HEK293 (cell line): ENCODE measurements around the gene DNAJC17.

Source experiments
- CTCF ChIA-PET: fragments of 350-600 bp; formaldehyde crosslinking; extraction: SDS; loops from one replicate; lab custom pipeline; 2021; ENCODE audit warnings: antibody characterized with exemption; lab: Yijun Ruan, JAX
- POLR2A ChIA-PET: fragments of 300-600 bp; formaldehyde crosslinking; extraction: SDS; loops from one replicate; lab custom pipeline; 2020; ENCODE audit warnings: antibody characterized with exemption, inconsistent platforms; lab: Yijun Ruan, JAX
- H3K27ac ChIP-seq: fragments of 200-500 bp; sonication (Bioruptor generic); 2 replicates; pipeline ENCODE4 v1.5.1; 2014; ENCODE audit warnings: low read depth, low read length, control low read depth, inconsistent platforms; ENCODE audit errors: extremely low read depth
- H3K36me3 ChIP-seq, 2 experiments: fragments of 200-500 bp in 1 of 2; sonication (Bioruptor generic) in 1 of 2; 1 replicate in 1 of 2; 2 replicates in 1 of 2; pipeline ENCODE4 v1.5.1; 2014 to 2017; ENCODE audit warnings: inconsistent platforms in 2 of 2, low read length in 2 of 2; ENCODE audit not compliant: control insufficient read depth in 2 of 2, insufficient read depth in 1 of 2
- H3K4me1 ChIP-seq: fragments of 200-500 bp; sonication (Bioruptor generic); 2 replicates; pipeline ENCODE4 v1.5.1; 2014; ENCODE audit warnings: mild to moderate bottlenecking, low read length, inconsistent platforms; ENCODE audit not compliant: control insufficient read depth, insufficient read depth
- H3K4me3 ChIP-seq: 2 replicates; pipeline ENCODE4 v1.5.1; 2011; ENCODE audit warnings: low read depth, mild to moderate bottlenecking, control low read depth, low read length, moderate library complexity
- H3K9me3 ChIP-seq: fragments of 200-500 bp; sonication (Bioruptor generic); 2 replicates; pipeline ENCODE4 v1.5.1; 2014; ENCODE audit warnings: low read depth, low read length, inconsistent platforms; ENCODE audit not compliant: control insufficient read depth, insufficient read depth
- GLIS1 ChIP-seq: fragments of 450-650 bp; formaldehyde crosslinking; IDR thresholded peaks from 2 replicates; pipeline ENCODE4 v1.5.1; 2016; ENCODE audit warnings: missing biosample characterization, missing genetic modification characterization
- OSR2 ChIP-seq: fragments of 450-650 bp; formaldehyde crosslinking; IDR thresholded peaks from 2 replicates; pipeline ENCODE4 v1.5.1; 2016; ENCODE audit warnings: missing biosample characterization, missing genetic modification characterization
- REPIN1 ChIP-seq: fragments of 450-650 bp; formaldehyde crosslinking; IDR thresholded peaks from 2 replicates; pipeline ENCODE4 v1.5.1; 2017; ENCODE audit warnings: missing biosample characterization, missing genetic modification characterization, low read depth
- SP7 ChIP-seq: fragments of 450-650 bp; formaldehyde crosslinking; IDR thresholded peaks from 2 replicates; pipeline ENCODE4 v1.5.1; 2016; ENCODE audit warnings: missing biosample characterization, missing genetic modification characterization
- ZFHX2 ChIP-seq: fragments of 450-650 bp; formaldehyde crosslinking; conservative IDR thresholded peaks from 2 replicates; pipeline ENCODE4 v1.5.1; 2016; ENCODE audit warnings: missing biosample characterization, missing genetic modification characterization
- ZNF10 ChIP-seq: fragments of 450-650 bp; formaldehyde crosslinking; IDR thresholded peaks from 2 replicates; pipeline ENCODE4 v1.5.1; 2017; ENCODE audit warnings: missing biosample characterization, missing genetic modification characterization
- ZNF138 ChIP-seq: fragments of 450-650 bp; formaldehyde crosslinking; IDR thresholded peaks from 2 replicates; pipeline ENCODE4 v1.5.1; 2016; ENCODE audit warnings: missing biosample characterization, missing genetic modification characterization, borderline replicate concordance
- ZNF175 ChIP-seq: fragments of 450-650 bp; formaldehyde crosslinking; IDR thresholded peaks from 2 replicates; pipeline ENCODE4 v1.5.1; 2016; ENCODE audit warnings: missing biosample characterization, missing genetic modification characterization
- ZNF354C ChIP-seq: fragments of 450-650 bp; formaldehyde crosslinking; IDR thresholded peaks from 2 replicates; pipeline ENCODE4 v1.5.1; 2016; ENCODE audit warnings: missing biosample characterization, missing genetic modification characterization, low read depth, borderline replicate concordance
- ZNF394 ChIP-seq: fragments of 450-650 bp; formaldehyde crosslinking; IDR thresholded peaks from 2 replicates; pipeline ENCODE4 v1.5.1; 2016; ENCODE audit warnings: missing biosample characterization, missing genetic modification characterization, mild to moderate bottlenecking, moderate library complexity, borderline replicate concordance
- ZNF404 ChIP-seq: fragments of 450-650 bp; formaldehyde crosslinking; IDR thresholded peaks from 2 replicates; pipeline ENCODE4 v1.5.1; 2017; ENCODE audit warnings: missing biosample characterization, missing genetic modification characterization
- ZNF558 ChIP-seq: fragments of 450-650 bp; formaldehyde crosslinking; IDR thresholded peaks from 2 replicates; pipeline ENCODE4 v1.5.1; 2016; ENCODE audit warnings: missing biosample characterization, missing genetic modification characterization
- ZNF560 ChIP-seq: fragments of 450-650 bp; formaldehyde crosslinking; IDR thresholded peaks from 2 replicates; pipeline ENCODE4 v1.5.1; 2017; ENCODE audit warnings: missing biosample characterization, missing genetic modification characterization, borderline replicate concordance
- ZNF600 ChIP-seq: fragments of 450-650 bp; formaldehyde crosslinking; IDR thresholded peaks from 2 replicates; pipeline ENCODE4 v1.5.1; 2016; ENCODE audit warnings: missing biosample characterization, missing genetic modification characterization
- ZNF785 ChIP-seq: fragments of 450-650 bp; formaldehyde crosslinking; IDR thresholded peaks from 2 replicates; pipeline ENCODE4 v1.5.1; 2016; ENCODE audit warnings: missing biosample characterization, missing genetic modification characterization
- TF ChIP-seq, protein P1 (sequence below): fragments of 450-650 bp; formaldehyde crosslinking; IDR thresholded peaks from 2 replicates; pipeline ENCODE4 v1.5.1; 2017; ENCODE audit warnings: missing biosample characterization, missing genetic modification characterization
- TF ChIP-seq, protein P2 (sequence below): sonication (generic); formaldehyde crosslinking; IDR thresholded peaks from 2 replicates; pipeline ENCODE4 v1.8.1; 2022; ENCODE audit warnings: mild to moderate bottlenecking, moderate library complexity, missing genetic modification reagents
- TF ChIP-seq, protein P3 (sequence below): fragments of 450-650 bp; formaldehyde crosslinking; IDR thresholded peaks from 2 replicates; pipeline ENCODE4 v1.5.1; 2016; ENCODE audit warnings: missing biosample characterization, missing genetic modification characterization
- TF ChIP-seq, protein P4 (sequence below): fragments of 450-650 bp; formaldehyde crosslinking; IDR thresholded peaks from 2 replicates; pipeline ENCODE4 v1.5.1; 2017; ENCODE audit warnings: missing biosample characterization, mild to moderate bottlenecking, missing genetic modification characterization, moderate library complexity
- TF ChIP-seq, protein P5 (sequence below): fragments of 450-650 bp; formaldehyde crosslinking; IDR thresholded peaks from 2 replicates; pipeline ENCODE4 v1.5.1; 2016; ENCODE audit warnings: missing biosample characterization, missing genetic modification characterization

DNAJC17 gene

DNA sequence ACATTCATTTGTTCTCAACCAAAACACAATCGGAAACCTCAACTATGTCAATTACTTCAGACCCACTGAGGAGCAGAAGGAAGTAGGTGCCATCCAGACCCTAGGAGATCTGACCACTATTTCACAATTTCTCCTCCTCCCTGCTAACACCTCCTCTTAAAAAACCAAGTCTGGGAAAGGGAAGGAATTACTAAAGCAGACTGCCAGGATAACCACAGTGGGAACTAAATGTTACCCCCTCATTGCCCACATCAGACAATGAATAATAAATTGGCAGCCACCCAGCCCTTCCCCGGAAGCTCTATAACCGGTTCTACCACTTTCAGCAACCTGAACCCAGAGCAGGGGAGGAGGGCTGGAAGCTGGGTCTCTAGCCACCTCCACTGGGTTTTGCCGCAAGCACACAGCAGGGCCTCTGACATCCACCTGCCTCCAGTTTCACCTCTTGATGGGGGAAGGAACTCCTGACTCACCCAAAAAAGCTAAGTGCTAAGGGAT is 19.9 kb downstream of the DNAJC17 start (continued):
- TF ChIP-seq, protein P1, sequence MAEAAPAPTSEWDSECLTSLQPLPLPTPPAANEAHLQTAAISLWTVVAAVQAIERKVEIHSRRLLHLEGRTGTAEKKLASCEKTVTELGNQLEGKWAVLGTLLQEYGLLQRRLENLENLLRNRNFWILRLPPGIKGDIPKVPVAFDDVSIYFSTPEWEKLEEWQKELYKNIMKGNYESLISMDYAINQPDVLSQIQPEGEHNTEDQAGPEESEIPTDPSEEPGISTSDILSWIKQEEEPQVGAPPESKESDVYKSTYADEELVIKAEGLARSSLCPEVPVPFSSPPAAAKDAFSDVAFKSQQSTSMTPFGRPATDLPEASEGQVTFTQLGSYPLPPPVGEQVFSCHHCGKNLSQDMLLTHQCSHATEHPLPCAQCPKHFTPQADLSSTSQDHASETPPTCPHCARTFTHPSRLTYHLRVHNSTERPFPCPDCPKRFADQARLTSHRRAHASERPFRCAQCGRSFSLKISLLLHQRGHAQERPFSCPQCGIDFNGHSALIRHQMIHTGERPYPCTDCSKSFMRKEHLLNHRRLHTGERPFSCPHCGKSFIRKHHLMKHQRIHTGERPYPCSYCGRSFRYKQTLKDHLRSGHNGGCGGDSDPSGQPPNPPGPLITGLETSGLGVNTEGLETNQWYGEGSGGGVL (tag by site-specific recombination), result peak; percentile 51; the same call in 1 of the 2 replicates
- TF ChIP-seq ZNF558 (tag by site-specific recombination) (no peak), ZNF354C (no peak), REPIN1 (no peak), ZNF394 (tag by site-specific recombination) (no peak), GLIS1 (peak; percentile 76), SP7 (tag by site-specific recombination) (peak; percentile 48; the same call in 1 of the 2 replicates), OSR2 (tag by site-specific recombination) (0 out of 2 replicates have a peak, but pooled peaks have one; percentile 34)
- TF ChIP-seq, protein P2, sequence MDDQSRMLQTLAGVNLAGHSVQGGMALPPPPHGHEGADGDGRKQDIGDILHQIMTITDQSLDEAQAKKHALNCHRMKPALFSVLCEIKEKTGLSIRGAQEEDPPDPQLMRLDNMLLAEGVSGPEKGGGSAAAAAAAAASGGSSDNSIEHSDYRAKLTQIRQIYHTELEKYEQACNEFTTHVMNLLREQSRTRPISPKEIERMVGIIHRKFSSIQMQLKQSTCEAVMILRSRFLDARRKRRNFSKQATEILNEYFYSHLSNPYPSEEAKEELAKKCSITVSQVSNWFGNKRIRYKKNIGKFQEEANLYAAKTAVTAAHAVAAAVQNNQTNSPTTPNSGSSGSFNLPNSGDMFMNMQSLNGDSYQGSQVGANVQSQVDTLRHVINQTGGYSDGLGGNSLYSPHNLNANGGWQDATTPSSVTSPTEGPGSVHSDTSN, result no peak

DNA sequence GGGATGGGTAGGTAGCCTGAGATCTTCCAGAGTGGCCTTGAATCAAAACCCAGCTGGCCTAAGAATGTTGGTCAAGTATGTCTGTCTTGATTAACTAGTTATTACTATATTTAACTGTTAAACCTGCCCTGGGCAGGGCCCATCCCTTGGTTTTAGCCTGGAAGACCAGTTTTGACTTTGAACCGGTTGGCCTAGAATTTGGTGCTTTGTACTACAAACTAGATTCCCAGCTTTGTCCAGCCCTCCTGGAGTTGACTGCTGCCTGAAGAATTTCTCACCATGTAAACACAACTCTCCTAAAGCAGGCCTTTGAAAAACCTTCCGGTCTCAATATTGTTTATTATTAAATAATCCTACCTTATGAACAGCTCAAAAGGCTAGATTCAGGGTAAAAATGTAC is 21.5 kb downstream of the DNAJC17 start:
- POLR2A ChIA-PET, result no interaction called here

DNA sequence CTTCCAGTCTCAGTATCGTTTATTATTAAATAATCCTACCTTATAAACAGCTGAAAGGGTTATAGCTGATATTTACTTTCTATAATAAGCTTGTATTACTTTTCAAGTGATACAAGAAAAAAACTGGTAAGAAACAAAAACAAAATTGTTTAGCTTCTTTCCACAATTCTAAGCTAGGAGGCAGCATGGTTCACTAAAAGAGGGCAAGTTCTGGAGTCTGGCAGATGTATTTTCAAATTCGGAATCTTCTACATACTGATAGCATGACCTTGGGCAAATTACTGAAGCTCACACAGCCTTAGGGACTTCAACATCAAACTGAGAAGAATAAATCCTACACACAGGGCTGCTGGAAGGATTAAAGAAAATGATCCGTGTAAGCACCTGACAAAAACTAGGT is 22.1 kb downstream of the DNAJC17 start:
- CTCF ChIA-PET, result interaction anchor here (0.6 to 3.2 kb wide), 10 partner anchors 8 to 445 kb away, joined by 3 to 15 read pairs (median 4); partner anchors contain the start of genes C15orf62, CCDC9B and VPS18
- no peaks in the 10 kb centered on the region; a peak in 1 of 3 replicates for H3K36me3 ChIP-seq
- TF ChIP-seq ZNF138 (tag by site-specific recombination), result no peak
- TF ChIP-seq ZNF600 (tag by site-specific recombination), result no peak
- TF ChIP-seq, protein P3, sequence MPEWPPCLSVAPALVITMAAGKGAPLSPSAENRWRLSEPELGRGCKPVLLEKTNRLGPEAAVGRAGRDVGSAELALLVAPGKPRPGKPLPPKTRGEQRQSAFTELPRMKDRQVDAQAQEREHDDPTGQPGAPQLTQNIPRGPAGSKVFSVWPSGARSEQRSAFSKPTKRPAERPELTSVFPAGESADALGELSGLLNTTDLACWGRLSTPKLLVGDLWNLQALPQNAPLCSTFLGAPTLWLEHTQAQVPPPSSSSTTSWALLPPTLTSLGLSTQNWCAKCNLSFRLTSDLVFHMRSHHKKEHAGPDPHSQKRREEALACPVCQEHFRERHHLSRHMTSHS (tag by site-specific recombination), result no peak
- no peak for TF ChIP-seq ZNF560 (tag by site-specific recombination)
- TF ChIP-seq, protein P4, sequence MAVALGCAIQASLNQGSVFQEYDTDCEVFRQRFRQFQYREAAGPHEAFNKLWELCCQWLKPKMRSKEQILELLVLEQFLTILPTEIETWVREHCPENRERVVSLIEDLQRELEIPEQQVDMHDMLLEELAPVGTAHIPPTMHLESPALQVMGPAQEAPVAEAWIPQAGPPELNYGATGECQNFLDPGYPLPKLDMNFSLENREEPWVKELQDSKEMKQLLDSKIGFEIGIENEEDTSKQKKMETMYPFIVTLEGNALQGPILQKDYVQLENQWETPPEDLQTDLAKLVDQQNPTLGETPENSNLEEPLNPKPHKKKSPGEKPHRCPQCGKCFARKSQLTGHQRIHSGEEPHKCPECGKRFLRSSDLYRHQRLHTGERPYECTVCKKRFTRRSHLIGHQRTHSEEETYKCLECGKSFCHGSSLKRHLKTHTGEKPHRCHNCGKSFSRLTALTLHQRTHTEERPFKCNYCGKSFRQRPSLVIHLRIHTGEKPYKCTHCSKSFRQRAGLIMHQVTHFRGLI, result no peak
- TF ChIP-seq, protein P5, sequence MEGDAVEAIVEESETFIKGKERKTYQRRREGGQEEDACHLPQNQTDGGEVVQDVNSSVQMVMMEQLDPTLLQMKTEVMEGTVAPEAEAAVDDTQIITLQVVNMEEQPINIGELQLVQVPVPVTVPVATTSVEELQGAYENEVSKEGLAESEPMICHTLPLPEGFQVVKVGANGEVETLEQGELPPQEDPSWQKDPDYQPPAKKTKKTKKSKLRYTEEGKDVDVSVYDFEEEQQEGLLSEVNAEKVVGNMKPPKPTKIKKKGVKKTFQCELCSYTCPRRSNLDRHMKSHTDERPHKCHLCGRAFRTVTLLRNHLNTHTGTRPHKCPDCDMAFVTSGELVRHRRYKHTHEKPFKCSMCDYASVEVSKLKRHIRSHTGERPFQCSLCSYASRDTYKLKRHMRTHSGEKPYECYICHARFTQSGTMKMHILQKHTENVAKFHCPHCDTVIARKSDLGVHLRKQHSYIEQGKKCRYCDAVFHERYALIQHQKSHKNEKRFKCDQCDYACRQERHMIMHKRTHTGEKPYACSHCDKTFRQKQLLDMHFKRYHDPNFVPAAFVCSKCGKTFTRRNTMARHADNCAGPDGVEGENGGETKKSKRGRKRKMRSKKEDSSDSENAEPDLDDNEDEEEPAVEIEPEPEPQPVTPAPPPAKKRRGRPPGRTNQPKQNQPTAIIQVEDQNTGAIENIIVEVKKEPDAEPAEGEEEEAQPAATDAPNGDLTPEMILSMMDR (tag by site-specific recombination), result no peak
- TF ChIP-seq, all 188 proteins: peak for 0
- Histone ChIP-seq H3K9me3 (no peaks in the 10 kb centered on the region), H3K4me3 (no peak overlapping the region), H3K4me1 (peaks cover 8% of the 10 kb centered on the region), H3K27ac (no peak overlapping the region)
- POLR2A ChIA-PET, result no interaction called here

More for the DNA sequence above, 21.5 kb downstream of the DNAJC17 start:
- Histone ChIP-seq H3K36me3 (no peaks in the 10 kb centered on the region; a peak in 1 of 3 replicates), H3K27ac (no peak overlapping the region), H3K9me3 (no peaks in the 10 kb centered on the region), H3K4me3 (no peak overlapping the region), H3K4me1 (peaks cover 8% of the 10 kb centered on the region)
- CTCF ChIA-PET, result interaction anchor here (0.6 to 3.6 kb wide), 7 partner anchors 10 to 109 kb away, joined by 4 to 19 read pairs (median 5); no protein-coding TSS in a partner anchor
- TF ChIP-seq ZNF785 (tag by site-specific recombination) (no peak), ZNF10 (tag by site-specific recombination) (no peak), ZNF404 (tag by site-specific recombination) (no peak), ZNF175 (tag by site-specific recombination) (no peak), ZFHX2 (tag by site-specific recombination) (no peak)
